T-helper 2 cell treated with Interferon-gamma antibody and Interleukin-4, amounts not matched to agents 5 μg/mL and 100 μg/mL, for 36 hours (primary cell): ENCODE results near the gene CALML3.

ENCODE experiments used
- DNase-seq: peaks from one replicate; pipeline ENCODE4 v3.0.0; 2021; ENCODE audit warnings: low spot score
- H3K27ac Mint-ChIP-seq: one replicate; pipeline ENCODE4 v1.8.0; 2021; ENCODE audit warnings: mild to moderate bottlenecking, mixed read lengths
- H3K27me3 Mint-ChIP-seq: one replicate; pipeline ENCODE4 v1.8.0; 2021; ENCODE audit warnings: low read depth, mixed read lengths
- H3K36me3 Mint-ChIP-seq: one replicate; pipeline ENCODE4 v1.8.0; 2021; ENCODE audit warnings: low read depth, mixed read lengths
- H3K4me1 Mint-ChIP-seq: one replicate; pipeline ENCODE4 v1.8.0; 2021; ENCODE audit warnings: low read depth, mixed read lengths
- H3K4me3 Mint-ChIP-seq: one replicate; pipeline ENCODE4 v1.8.0; 2022; ENCODE audit warnings: mild to moderate bottlenecking, moderate library complexity, mixed read lengths
- H3K9me3 Mint-ChIP-seq: one replicate; pipeline ENCODE4 v1.8.0; 2021; ENCODE audit warnings: mixed read lengths

CALML3 gene

DNA sequence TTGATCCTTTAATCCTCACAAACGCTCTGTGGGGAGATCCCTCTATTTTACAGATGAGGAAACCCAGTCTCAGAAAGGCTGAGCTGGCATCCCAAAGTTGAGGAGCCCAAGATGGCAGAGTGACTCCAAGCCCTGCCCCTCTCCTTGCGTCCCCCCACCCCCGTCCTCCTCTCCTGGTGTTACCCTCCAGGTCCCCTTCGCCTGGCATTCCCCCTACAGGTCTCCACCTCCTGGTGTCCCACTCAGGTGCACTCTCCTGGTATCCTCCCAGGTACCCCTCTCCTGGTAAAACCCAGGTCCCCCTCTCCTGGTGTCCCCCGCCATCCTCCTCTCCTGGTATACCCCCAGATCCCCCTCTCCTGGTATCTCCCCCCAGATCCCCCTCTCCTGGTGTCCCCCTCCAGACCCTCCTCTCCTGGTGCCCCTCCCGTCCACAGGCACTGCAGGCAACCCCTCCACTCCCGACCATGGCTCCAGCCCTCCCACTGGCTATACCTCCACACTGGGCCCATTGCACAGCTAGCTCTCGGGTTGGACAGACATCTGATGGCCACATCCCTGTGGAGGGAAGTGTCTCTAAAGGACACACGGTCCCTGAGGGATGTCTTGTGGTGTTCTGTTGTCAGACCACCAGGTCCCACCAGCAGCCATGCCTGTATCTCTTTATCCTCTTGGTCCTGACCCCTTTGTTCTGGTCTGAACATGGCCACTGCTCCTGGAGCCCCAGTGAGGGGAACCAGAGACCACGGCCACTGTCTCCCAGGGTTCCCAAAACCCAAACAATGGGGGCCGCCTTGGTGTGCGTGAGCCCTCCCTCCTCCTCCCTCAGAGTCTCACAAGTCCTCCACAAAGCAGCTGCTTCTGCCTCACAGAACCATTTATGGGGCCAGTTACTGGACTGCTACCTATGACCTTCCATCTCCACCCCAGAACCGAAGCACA lies 37.2 kb downstream of the CALML3 start:
- H3K36me3 Mint-ChIP-seq: peaks cover 3% of the 10 kb centered on the region
- DNase-seq: no peak
- H3K9me3 Mint-ChIP-seq: no peaks in the 10 kb centered on the region
- no peak overlapping the region for H3K27ac Mint-ChIP-seq
- peaks cover 9% of the 10 kb centered on the region for H3K27me3 Mint-ChIP-seq
- H3K4me3 Mint-ChIP-seq: no peak overlapping the region
- H3K4me1 Mint-ChIP-seq: peaks cover 18% of the 10 kb centered on the region

DNA sequence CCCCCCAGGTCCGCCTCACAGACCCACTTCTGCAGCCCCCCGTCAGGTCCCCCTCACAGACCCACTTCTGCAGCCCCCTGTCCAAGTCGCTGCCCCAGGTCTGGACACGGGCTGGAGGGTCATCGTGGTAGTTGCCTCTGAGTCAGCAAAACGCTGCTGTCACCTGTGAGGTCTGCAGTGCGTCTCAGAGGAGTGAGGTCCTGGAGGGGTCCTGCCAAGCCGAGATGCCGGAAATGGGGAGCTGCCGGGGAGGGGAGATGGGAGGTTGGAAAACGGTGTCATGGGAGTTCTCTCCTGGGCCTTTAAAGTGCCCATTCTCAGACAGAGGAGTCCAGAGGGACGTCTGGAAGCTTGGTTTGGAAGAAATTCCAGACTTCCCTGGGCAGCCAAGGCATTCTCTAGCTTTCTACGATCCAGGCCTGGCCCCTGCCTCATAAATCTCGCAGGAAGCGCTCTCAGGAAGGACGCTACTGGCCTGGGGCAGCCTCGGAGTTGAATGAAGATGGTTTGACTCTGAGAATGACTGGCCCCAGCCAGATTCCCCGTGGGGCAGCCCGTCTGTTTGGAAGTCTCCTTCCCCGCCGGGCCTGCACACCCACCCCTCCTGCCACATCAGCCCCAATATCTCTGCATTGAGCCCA lies 38.7 kb downstream of the CALML3 start:
- Mint-ChIP-seq H3K36me3 (peaks cover 3% of the 10 kb centered on the region), H3K4me3 (no peak overlapping the region), H3K9me3 (no peaks in the 10 kb centered on the region), H3K27ac (peak overlapping the region; percentile 98), H3K27me3 (peaks cover 9% of the 10 kb centered on the region), H3K4me1 (peaks cover 18% of the 10 kb centered on the region)
- DNase-seq: no peak

DNA sequence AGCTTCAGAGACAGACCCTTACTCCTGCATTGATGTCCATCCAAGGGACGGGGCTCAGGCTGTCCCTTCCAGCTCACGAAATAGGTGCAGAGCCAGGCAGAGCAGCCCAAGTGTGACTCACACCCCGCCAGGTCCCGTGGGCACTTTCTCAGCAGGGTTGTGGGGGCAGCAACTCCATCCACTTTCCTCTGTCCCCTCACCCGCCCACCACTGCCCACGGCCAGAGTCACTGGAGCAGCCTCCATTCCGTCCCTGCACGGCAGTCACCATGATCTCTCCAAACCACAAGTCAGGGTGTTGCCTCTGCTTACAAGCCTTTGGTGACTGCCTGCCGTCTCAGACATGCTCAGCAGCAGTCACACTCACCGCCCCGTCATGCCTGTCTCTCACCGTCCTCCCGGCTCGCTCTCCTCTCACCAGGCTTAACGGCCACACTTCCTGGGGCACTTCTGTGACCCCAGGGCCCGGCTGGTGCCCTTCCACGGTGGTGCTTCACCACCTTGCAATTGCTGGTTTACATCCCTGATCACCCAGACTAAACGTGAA lies 39.3 kb downstream of the CALML3 start:
- Mint-ChIP-seq H3K9me3 (no peaks in the 10 kb centered on the region), H3K4me3 (peak overlapping the region; percentile 82), H3K27me3 (peaks cover 9% of the 10 kb centered on the region), H3K36me3 (peaks cover 3% of the 10 kb centered on the region), H3K27ac (peak overlapping the region; percentile 98), H3K4me1 (peaks cover 20% of the 10 kb centered on the region)
- DNase-seq: peak; percentile 35

GRCh38 chr10:5564537-5565204 lies 39.9 kb downstream of the CALML3 start:
- H3K27me3 Mint-ChIP-seq: peaks cover 9% of the 10 kb centered on the region
- H3K4me1 Mint-ChIP-seq: peaks cover 20% of the 10 kb centered on the region
- H3K9me3 Mint-ChIP-seq: no peaks in the 10 kb centered on the region
- peak; percentile 11 for DNase-seq
- H3K27ac Mint-ChIP-seq: peak overlapping the region; percentile 98
- H3K36me3 Mint-ChIP-seq: peaks cover 3% of the 10 kb centered on the region
- H3K4me3 Mint-ChIP-seq: peak overlapping the region; percentile 82

GRCh38 chr10:5565205-5565545 lies 40.4 kb downstream of the CALML3 start:
- peak overlapping the region; percentile 82 for H3K4me3 Mint-ChIP-seq
- no peaks in the 10 kb centered on the region for H3K9me3 Mint-ChIP-seq
- H3K4me1 Mint-ChIP-seq: peaks cover 19% of the 10 kb centered on the region
- H3K27me3 Mint-ChIP-seq: peaks cover 7% of the 10 kb centered on the region
- DNase-seq: no peak
- peaks cover 3% of the 10 kb centered on the region for H3K36me3 Mint-ChIP-seq
- H3K27ac Mint-ChIP-seq: peak overlapping the region; percentile 98

DNA sequence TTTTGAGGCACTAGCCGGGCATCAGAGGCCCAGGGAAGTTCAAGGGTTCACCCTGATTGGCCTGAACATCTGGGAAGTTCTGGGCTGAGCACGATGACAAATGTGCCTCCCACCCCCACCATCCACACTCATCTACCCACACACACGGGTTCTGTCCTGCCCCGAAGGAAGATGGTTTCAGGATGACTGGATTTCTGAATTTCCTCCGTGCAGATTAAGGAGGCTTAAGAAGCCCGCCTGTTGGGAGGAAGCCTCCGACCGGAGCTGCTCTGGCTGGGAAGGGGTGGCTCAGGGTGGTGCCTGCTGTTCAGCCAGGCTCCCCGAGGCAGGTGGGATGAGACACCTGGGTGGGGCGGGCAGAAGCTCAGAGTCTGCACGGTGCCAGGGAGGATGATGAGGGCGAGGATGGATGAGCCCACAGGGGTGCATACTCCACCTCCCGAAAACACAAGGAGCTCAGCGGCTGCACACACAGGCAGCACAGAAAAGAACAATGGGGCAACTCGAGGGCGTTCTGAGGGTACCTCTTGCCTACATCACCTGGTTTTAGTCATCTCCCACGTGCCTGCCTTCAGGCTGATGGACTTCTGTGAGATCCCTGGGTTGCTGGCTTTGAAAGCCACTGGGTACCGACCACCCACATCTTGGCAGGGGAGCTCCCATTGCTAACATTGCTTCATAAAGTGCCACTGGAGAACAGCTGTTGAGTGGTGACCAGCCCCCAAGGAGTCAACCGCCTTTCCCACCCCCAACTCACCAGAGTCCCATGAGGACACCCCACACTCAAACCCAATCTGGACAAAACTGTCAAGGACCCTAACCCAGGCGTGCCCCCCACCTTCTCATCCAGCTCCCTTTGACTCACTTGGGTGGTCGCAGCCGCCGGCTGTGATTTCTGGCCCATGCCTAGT lies 41.2 kb downstream of the CALML3 start:
- Mint-ChIP-seq H3K27me3 (peaks cover 5% of the 10 kb centered on the region), H3K4me3 (no peak overlapping the region), H3K4me1 (peaks cover 19% of the 10 kb centered on the region), H3K36me3 (peaks cover 3% of the 10 kb centered on the region), H3K9me3 (no peaks in the 10 kb centered on the region), H3K27ac (no peak overlapping the region)
- DNase-seq: no peak

DNA sequence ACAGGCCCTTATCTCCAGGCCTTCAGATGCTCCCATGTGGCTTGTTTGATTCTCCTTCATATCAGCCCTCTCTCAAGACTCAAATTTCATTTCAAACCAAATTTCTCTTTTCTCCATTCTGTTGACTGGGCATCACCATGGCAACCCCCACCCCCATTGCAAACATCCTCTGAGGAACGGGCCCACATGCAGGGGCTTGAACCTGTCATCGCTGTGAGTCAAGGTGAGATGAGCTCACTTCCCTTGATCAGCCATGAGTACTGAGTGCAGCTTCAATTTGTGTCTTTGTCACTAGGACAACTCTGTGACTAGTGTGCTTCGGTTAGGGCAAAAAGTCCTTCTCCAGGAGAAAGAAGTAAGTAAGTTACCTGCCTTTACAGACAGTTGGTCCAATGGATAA lies 41.9 kb downstream of the CALML3 start:
- H3K27ac Mint-ChIP-seq: no peak overlapping the region
- no peak for DNase-seq
- peaks cover 19% of the 10 kb centered on the region for H3K4me1 Mint-ChIP-seq
- H3K9me3 Mint-ChIP-seq: no peaks in the 10 kb centered on the region
- peaks cover 3% of the 10 kb centered on the region for H3K36me3 Mint-ChIP-seq
- H3K27me3 Mint-ChIP-seq: peaks cover 5% of the 10 kb centered on the region
- no peak overlapping the region for H3K4me3 Mint-ChIP-seq

DNA sequence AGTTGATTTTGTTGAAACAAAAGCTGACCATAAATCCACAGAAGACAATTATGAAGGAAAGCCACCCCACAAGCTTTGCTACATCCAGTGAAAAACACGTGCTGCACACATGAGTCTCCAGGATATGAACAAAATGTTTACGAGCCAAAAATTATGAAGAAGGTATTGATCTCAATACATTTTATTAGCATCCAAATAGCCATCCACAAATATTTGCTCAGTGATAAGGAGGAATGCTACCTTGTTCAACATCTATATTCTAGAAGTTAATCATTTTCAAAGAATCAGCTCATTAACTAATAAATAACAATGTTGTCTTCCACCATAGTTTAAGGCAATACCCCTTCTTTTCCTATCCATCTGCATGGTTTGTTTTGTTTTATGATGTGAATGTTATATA lies 42.7 kb downstream of the CALML3 start:
- no peak overlapping the region for H3K27ac Mint-ChIP-seq
- H3K36me3 Mint-ChIP-seq: peaks cover 3% of the 10 kb centered on the region
- no peak for DNase-seq
- peaks cover 19% of the 10 kb centered on the region for H3K4me1 Mint-ChIP-seq
- H3K9me3 Mint-ChIP-seq: no peaks in the 10 kb centered on the region
- peaks cover 4% of the 10 kb centered on the region for H3K27me3 Mint-ChIP-seq
- no peak overlapping the region for H3K4me3 Mint-ChIP-seq

- Mint-ChIP-seq H3K4me3 (no peak overlapping the region), H3K9me3 (no peaks in the 10 kb centered on the region), H3K27me3 (peaks cover 5% of the 10 kb centered on the region), H3K27ac (peak overlapping the region; percentile 5), H3K36me3 (peaks cover 3% of the 10 kb centered on the region), H3K4me1 (peaks cover 18% of the 10 kb centered on the region)
- DNase-seq: no peak
Observed at GRCh38 chr10:5568984-5569383, 44.2 kb downstream of the CALML3 start.

GRCh38 chr10:5569568-5569967 lies 44.8 kb downstream of the CALML3 start:
- DNase-seq: no peak
- H3K27ac Mint-ChIP-seq: no peak overlapping the region
- H3K36me3 Mint-ChIP-seq: peaks cover 3% of the 10 kb centered on the region
- peaks cover 2% of the 10 kb centered on the region for H3K27me3 Mint-ChIP-seq
- H3K9me3 Mint-ChIP-seq: no peaks in the 10 kb centered on the region
- H3K4me3 Mint-ChIP-seq: no peak overlapping the region
- peaks cover 13% of the 10 kb centered on the region for H3K4me1 Mint-ChIP-seq

DNA sequence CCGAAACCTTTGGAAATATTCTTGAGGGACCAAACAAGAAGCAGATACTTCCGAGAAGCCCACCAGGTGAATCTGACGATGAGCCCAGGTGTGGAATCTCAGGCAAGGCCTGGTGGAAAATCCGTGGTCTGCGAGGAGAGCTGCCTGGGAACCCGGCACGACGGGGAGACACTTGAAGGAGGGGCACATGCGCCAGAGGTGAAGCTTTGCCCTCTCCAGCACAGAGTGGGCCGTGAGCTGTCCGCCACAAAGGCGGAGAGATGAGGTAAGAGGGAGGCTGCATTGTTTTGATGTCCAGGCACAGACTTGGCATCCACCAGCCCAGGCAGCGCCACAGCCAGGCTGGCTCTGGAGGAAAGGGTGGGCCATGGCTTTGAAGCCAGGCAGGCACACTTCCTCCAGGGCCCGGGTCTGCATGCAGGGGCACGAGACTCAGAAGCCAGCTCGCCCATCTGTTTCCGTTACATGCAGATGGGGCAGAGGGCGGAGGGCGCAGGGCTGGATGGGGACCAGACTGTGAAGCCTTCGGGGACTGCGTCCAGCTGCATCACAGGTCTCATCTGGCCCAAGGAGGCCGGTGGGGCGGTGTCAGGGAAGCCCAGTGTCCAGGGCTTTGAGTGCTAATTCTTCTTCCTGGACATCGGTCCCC lies 45.4 kb downstream of the CALML3 start:
- no peaks in the 10 kb centered on the region for H3K9me3 Mint-ChIP-seq
- no peak overlapping the region for H3K27ac Mint-ChIP-seq

GRCh38 chr10:5570979-5571810 lies 46.4 kb downstream of the CALML3 start:
- Mint-ChIP-seq H3K27ac (no peak overlapping the region), H3K36me3 (no peaks in the 10 kb centered on the region), H3K4me3 (no peak overlapping the region), H3K9me3 (no peaks in the 10 kb centered on the region), H3K4me1 (peaks cover 4% of the 10 kb centered on the region), H3K27me3 (peaks cover 2% of the 10 kb centered on the region)
- DNase-seq: no peak

More for the DNA sequence above, 45.4 kb downstream of the CALML3 start:
- Mint-ChIP-seq H3K36me3 (no peaks in the 10 kb centered on the region), H3K4me3 (no peak overlapping the region), H3K27me3 (peaks cover 2% of the 10 kb centered on the region), H3K4me1 (peaks cover 7% of the 10 kb centered on the region)
- DNase-seq: no peak
